GM19397 (cell line): ENCODE measurements around the gene RGS3.
A peak's percentile ranks its signal among the peaks of the same experiment; 100 is the strongest.

Experiments used
- ATAC-seq: cut with Tn5 transposase; IDR thresholded peaks from one replicate; pipeline ENCODE4 v1.9.1; 2021; ENCODE audit warnings: mild to moderate bottlenecking, moderate library complexity; ENCODE audit not compliant: unreplicated experiment

Gene RGS3

GRCh38 chr9:113568571-113569321, 105.2 kb downstream of the RGS3 start:
- no peak for ATAC-seq

DNA sequence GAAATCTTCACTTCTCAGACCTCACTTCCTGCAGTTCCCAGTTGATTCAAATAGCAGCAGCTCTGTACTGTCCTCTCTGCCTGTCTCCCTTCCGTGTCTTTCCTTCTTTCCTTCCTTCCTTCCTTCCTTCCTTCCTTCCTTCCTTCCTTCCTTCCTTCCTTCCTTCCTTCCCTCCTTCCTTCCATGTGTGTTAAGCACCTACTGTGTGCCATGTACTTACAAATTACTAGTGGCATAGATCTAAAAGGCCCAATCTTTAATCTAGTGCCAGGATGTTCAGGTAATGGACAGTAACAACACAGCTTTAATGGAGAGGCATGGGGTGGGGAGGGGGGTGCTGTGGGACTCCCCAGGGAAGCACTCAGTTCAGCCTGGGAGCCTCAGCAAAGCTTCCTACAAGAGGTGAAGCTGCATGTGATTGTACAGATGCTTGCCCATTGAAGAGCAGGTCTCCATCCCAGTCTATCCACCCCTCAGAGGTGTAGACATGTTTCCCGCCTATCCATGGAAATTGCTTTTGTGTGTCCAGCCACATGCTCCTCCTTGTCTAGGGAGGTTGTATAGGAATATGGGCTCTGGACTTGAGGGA, 106.0 kb downstream of the RGS3 start:
- no peak for ATAC-seq

DNA sequence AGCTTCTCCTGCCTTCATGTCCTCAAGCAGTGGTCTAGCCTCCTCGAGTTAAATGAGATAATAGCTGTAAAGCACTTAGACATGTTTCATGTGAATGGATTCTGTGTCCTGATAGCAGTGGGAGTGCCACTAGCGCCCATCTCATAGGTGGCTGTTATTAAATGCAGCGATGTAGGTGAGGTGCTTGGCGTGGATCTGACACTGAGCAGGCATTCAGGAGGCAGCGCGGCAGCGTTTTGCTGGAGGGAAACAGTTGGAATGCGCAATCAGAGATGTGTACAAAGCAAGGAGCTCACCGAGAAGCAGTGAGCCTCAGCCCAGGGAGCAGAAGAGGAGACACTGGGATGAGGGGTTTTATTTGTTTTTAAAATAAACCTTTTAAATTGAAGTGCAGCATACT, 106.6 kb downstream of the RGS3 start:
- no peak for ATAC-seq

GRCh38 chr9:113570749-113571711, 107.5 kb downstream of the RGS3 start:
- no peak for ATAC-seq

DNA sequence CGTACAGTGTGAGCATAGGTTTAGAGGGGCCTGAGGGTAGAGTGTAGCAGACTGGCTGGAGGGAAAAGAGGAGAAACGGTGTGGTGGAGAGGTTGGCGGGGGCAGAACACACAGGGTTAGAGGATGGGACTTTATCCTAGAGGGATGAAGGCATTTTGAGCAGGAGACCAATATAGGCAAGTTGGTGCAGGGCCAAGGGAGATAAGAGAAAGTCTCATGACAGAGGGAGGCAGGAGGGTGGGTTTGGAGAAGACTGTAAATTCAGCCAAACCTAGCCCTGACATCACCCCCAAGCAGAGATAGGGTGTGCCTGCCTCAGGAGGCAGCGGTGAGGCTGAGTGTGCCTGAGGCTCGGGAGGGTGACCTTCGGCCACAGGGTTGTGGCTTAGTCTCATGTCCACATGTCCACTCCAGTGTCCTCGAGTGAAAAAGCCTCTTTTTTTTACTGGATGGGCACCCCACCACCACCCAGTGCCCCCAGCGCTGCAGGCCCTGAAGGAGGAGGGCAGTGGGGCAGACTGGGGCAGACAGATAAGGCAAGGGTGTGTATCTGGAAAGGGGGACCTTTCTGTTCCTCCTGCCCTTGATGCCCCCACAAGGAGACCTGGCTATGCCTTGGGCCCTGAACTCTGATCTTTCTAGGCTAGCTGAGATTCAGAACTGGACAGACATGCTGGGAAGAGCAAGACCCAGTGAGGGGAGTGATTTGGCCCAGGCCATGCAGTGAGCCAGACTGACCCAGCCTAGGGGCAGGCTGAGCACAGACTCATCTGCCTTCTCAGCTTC, 108.7 kb downstream of the RGS3 start:
- no peak for ATAC-seq

GRCh38 chr9:113573046-113573958, 109.8 kb downstream of the RGS3 start:
- no peak for ATAC-seq

- ATAC-seq, result no peak
Observed at GRCh38 chr9:113573959-113574352, 110.4 kb downstream of the RGS3 start.

DNA sequence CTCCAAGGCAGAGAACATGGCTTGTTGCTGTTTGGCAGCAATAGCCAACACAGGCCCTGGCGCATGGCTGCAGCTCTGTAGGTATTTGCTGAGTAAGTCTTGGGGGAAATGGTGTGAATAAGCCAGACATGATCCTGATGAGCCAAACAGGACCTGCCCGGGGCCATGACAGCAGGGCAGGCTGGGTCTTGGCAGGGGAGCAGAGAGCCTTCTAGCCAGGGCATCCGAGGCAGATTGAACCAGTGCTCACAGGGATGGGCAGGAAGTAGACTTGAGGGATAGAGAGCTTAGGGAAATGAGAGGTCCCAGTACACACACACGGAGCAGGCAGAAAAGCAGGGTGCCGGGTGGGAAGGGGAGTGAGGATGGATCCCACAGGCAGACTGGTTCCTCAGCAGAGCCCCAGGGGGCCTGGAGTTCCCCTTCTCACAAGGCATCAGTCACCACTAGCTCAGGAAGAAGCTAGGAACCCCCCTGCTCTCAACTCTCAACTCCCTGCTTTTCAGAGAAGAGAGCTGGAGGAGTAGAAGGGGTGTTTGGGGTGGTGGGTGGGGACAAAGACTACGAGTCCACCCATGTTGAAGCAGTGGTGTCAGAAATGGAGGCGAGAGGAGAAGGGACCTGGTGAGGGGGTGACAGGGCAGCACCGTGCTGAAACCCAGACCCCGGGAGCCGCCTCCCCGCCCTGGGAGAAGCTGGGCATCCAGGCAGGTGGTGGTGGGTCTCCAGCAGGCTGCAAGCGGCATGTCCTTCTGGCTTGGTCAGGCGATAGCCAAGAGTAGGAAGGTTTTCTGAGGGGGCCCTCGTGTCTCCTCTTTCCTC, 111.1 kb downstream of the RGS3 start:
- no peak for ATAC-seq

- no peak for ATAC-seq
Observed at GRCh38 chr9:113577525-113578261, 114.2 kb downstream of the RGS3 start.

GRCh38 chr9:113578279-113578865, 114.8 kb downstream of the RGS3 start:
- ATAC-seq, result no peak

- ATAC-seq, result peak; percentile 45
Observed at GRCh38 chr9:113578882-113579282, 115.4 kb downstream of the RGS3 start.

- peak; percentile 21 for ATAC-seq
Observed at GRCh38 chr9:113579283-113580040, 115.9 kb downstream of the RGS3 start.

DNA sequence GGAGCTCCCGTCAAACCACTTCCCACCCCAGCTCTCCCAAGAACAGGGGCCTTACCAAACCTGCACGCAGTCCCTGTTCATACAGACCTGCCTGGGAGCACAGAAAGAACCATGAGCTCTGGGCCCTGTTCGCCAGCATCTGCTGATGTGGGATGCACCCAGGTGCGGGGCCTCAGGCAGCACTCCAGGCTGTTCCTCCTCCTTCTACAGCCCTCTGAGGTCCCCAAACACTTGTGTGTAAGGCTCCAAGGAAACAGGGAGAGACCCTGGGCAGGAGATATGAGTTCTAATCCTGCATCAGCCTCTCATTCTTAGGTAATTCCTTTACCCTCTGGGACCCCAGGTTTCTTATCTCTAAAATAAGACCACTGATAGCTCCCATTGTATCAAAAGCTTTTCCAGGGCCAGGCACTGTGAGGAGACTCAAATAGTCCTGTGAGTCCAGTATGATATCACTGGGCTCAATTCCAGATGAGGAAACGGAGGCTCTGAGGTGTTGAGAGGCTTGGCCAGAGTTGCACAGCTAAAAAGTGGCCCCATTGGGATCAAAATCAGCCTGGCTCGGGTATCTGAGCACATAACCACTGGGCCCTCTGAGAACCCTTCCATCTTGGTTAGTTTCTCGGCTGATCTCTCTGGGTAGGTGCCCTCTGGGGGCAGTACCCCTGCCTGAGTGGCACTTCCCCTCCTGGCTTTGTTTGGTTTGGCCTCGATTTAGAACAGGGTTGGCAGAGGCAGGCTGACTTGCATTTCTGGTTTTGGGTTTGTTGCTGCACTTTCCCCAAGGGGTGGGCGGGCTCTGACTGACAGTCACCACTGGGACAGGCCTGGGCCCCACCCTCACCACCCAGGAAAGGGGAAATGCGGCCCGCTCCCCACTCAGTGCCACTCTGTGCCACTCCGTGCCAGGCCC, 116.8 kb downstream of the RGS3 start:
- no peak for ATAC-seq

DNA sequence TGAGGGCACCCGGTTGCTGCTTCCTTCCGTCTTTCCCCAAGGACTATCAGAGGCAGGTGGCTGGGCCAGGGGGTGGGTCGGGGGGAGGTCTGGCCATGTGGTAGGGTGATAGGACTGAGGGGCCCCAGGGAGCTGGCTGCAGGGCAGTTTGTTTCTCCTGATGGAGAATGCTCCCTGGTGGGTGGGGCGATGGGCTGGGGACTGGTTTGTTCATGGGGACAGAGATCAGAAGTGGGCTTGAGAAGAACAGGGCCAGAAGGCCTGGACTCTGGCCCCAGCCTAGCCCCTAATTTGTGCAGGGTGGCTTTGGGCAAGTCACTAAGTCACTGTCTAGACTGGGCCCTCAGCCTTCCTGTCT, 117.4 kb downstream of the RGS3 start:
- no peak for ATAC-seq

DNA sequence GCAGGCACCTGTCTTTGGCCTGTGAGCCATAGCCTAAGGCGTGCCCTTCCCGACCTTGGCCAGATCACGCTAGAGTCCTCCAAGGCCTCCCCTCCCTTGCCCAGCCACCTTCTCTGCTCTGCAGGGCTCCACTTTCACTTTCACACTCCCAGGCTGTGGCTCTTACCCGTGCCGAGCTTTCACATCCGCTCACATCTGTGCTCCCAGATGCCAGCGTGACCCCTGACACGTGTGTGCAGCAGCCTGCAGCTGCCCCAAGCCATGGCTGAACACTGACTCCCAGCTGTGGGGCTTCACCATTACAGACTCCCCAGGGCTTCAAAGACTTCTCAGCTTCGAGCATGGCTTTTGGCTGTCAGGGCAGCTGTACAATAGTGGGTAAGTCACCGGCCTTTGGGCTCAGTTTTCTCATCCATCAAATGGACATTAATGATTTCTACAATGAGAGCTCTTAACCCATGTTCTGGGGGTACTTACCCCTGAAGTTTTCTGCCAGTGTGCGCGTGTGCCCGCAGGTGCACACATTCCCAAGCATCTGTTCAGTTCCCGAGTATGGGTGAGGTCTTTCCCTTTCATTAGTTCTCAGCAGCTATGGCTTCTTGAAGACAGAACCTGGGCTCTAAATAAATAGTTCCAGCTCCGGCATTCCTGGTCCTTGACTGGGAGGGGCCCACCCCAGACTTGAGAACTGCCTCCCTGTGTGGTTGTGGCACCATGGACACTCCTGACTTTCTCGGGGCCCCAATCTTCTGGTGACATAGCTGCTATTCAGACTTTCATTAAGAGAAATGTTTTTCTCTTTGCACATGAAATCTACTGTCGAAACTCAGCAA, 118.6 kb downstream of the RGS3 start:
- ATAC-seq, result peak; percentile 86
